Kidney epithelial cell (primary cell): Measurements from ENCODE around the gene PTPRD. TPM values are rescaled to one million over a fixed set of nuclear protein-coding genes. Genes with fewer than 3 reads are reported as not detected.

Experiments used
- DNase-seq: peaks from one replicate; pipeline ENCODE4 v3.0.0-alpha.2; 2010; ENCODE audit warnings: low read depth
- H3K27me3 ChIP-seq: 2 replicates; pipeline ENCODE4 v1.6.0; 2011; ENCODE audit warnings: low read length; ENCODE audit not compliant: control insufficient read depth, insufficient read depth
- H3K36me3 ChIP-seq: 2 replicates; pipeline ENCODE4 v1.5.1; 2011; ENCODE audit warnings: low read length; ENCODE audit not compliant: control insufficient read depth, insufficient read depth
- H3K4me3 ChIP-seq: 2 replicates; pipeline ENCODE4 v1.5.1; 2011; ENCODE audit warnings: low read depth, mild to moderate bottlenecking, control low read depth, low read length
- total RNA-seq: library from RNA; depleted of rRNA; stranded (reverse); fragments of >200 nt; gene quantifications from 2 replicates; pipeline ENCODE4 v1.2.3, GENCODE V29; 2015
- TF ChIP-seq, protein P1 (sequence below): IDR thresholded peaks from 2 replicates; pipeline ENCODE4 v1.5.1; 2011; ENCODE audit warnings: mild to moderate bottlenecking, moderate library complexity, low read length, control low read depth, inconsistent platforms; ENCODE audit not compliant: insufficient read depth, poor library complexity, severe bottlenecking

Gene PTPRD
- total RNA-seq, 1 donor from 2014 or later, result 18.8 TPM

GRCh38 chr9:8268216-8268878 is 2344.5 kb downstream of the PTPRD start:
- Histone ChIP-seq H3K4me3 (no peak overlapping the region), H3K27me3 (no peaks in the 10 kb centered on the region), H3K36me3 (no peaks in the 10 kb centered on the region)
- TF ChIP-seq, protein P1, sequence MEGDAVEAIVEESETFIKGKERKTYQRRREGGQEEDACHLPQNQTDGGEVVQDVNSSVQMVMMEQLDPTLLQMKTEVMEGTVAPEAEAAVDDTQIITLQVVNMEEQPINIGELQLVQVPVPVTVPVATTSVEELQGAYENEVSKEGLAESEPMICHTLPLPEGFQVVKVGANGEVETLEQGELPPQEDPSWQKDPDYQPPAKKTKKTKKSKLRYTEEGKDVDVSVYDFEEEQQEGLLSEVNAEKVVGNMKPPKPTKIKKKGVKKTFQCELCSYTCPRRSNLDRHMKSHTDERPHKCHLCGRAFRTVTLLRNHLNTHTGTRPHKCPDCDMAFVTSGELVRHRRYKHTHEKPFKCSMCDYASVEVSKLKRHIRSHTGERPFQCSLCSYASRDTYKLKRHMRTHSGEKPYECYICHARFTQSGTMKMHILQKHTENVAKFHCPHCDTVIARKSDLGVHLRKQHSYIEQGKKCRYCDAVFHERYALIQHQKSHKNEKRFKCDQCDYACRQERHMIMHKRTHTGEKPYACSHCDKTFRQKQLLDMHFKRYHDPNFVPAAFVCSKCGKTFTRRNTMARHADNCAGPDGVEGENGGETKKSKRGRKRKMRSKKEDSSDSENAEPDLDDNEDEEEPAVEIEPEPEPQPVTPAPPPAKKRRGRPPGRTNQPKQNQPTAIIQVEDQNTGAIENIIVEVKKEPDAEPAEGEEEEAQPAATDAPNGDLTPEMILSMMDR, result no peak
- no peak for DNase-seq

GRCh38 chr9:8267636-8268035 is 2345.2 kb downstream of the PTPRD start:
- no peaks in the 10 kb centered on the region for H3K27me3 ChIP-seq
- H3K4me3 ChIP-seq, result no peak overlapping the region
- no peaks in the 10 kb centered on the region for H3K36me3 ChIP-seq
- TF ChIP-seq, protein P1, result no peak
- DNase-seq, result no peak

DNA sequence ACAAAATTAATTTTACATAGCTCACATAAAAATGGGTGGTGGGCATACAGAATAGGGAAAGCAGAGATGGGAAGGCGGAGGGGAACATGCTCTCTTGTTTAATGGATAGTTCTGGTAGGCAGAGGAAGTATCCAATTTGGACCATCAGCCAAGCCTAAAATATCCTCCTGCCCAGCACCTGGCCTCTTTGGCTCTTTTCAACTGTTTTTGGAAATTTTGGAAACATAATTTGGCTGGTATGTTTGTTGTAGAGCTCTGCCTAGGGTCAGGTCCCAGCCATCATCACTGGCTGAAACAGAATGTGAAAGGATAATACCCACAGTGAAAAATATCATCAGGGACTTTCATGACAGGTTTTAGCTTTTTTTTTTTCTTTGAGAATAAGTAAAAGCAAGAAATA is 2345.9 kb downstream of the PTPRD start:
- Histone ChIP-seq H3K36me3 (no peaks in the 10 kb centered on the region), H3K4me3 (no peak overlapping the region), H3K27me3 (no peaks in the 10 kb centered on the region)
- TF ChIP-seq, protein P1, result no peak
- DNase-seq, result no peak

DNA sequence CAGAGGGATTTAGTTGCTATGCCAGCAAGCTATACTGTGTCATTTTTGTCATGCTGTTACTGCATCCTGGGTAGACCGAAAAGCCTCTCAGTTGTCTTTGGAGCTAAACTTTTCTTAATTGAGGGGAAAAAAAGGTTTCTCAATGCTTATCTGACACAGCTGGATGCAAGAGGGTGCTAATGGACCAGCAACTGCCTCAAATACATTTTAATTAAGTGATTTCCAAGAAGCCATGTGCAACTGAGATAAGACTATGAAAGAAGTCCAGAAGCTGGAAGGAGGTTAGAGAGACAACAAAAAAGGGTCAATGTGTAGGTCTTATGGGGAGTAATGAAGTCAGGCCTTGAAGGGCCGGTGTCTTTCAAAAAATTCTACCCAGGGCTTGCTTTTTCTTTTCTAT is 2347.5 kb downstream of the PTPRD start:
- TF ChIP-seq, protein P1, result no peak
- Histone ChIP-seq H3K4me3 (no peak overlapping the region), H3K27me3 (no peaks in the 10 kb centered on the region), H3K36me3 (no peaks in the 10 kb centered on the region)
- DNase-seq, result no peak
